Activated CD4-positive, alpha-beta T cell treated with anti-CD3 and anti-CD28 coated beads for 24 hours (primary cell): ENCODE measurements around the gene MLLT3.
"Not testable (repeated sequence)": the region's sequence is repeated elsewhere in the genome, so short reads cannot be mapped to it uniquely, and the experiment has no call there.

ENCODE experiments used
- DNase-seq, 2 donors: peaks; one replicate each; pipeline ENCODE4 v3.0.0-alpha.2; 2020; ENCODE audit warnings: low read depth in 2 of 2

MLLT3 gene

DNA sequence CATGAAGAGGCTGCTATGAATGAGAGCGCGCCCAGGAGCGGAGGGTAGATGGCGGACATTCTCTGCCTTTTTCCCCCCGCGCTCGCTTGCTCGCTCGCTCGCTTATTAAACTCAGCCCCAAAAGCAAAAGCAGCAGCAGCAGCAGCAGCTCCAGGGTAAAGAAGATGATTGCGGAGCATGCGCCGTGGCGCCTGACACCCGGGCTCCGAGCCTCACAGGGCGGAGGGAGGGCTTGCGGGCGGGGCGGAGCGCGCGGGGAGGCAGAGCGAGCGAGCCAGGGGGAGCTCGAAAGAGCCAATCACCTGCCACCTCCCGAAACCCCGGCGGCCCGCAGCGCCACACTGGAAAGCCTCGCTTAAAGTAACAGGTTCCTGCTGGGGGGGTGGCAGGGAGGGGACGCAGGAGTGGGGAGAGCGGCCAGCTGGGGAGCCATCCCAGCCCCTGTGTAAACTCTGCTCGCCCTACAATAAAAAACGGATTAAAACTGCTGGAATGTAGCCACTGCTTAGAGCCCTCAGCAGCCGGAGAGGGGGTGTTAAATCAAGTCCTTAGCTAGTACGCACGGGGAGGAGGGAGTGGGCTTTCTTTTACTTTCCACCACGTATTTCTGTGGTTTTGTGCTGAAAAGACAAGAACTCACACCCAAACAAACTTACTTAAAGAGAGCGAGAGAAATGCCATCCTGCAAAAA, at the start of gene MLLT3:
Gene MLLT3 (minus strand): TSS at position 170 of the 691 bp plus-strand sequence.
- peak; percentile 94 to 96 for DNase-seq

DNA sequence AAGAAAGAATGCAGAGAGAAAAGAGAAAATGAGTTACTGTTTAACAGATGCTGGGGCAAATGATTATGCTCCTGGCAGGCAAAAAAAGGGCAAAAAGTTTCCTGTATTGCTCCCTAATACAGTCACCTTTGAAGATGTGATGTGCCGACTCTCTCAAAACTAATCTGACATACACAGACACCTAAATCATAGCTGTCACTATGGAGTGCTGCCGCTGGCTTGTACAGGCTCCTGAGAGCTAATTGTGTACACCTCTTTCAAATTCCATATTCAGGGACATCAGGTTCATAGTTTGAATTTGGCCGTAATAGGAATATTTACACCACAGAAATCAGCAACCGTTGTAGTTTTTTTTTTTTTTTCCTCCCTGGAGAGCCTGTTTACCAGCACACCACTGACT, 49.3 kb upstream of the MLLT3 start:
- DNase-seq, result no peak

DNA sequence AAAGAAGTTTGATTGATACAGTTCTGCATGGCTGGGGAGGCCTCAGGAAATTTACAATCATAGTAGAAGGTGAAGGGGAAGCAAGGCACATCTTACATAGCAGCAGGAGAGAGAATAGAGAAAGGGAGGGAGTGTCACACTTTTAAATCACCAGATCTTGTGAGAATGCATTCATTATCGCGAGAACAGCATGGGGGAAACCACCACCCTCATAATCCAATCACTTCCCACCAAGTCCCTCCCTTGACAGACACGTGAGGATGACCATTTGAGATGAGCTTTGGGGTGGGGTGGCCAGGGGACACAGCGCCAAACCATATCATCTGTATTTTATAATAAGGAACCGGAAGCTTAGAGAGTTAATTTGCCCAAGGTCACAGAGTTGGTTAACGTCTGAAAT, 48.1 kb upstream of the MLLT3 start:
- no peak for DNase-seq

DNA sequence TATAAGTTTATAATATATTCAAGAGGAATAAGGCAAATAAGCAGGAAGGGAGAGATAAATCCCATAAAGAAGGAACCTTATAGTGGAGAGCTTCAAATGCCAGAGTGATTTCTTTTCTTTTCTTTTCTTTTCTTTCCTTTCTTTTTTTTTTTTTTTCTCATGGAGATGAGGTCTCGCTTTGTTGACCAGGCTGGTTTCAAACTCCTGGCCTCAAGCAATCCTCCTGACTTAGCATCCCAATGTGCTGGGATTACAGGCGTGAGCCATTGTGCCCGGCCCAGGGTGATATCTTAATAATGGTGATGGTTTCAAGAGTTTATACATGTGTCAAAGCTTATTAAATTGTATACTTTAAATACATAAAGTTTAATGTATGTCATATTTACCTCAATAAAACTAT, 42.2 kb upstream of the MLLT3 start:
- no peak for DNase-seq

DNA sequence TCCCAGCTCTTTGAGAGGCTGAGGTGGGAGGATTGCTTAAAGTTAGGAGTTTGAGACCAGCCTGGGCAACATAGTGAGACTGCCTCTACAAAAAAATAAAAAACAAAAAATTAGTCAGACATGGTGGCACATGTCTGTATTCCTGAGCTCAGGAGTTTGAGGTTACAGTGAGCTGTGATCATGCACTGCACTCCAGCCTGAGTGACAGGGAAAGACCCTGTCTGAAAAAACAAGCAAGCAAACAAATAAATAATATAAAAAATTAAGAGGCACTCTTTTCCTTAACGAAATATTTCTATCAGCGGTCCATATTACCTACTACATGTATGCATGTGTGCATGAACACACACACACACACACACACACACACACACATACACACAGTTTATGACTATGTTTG, 40.8 kb upstream of the MLLT3 start:
- DNase-seq, result no peak

DNA sequence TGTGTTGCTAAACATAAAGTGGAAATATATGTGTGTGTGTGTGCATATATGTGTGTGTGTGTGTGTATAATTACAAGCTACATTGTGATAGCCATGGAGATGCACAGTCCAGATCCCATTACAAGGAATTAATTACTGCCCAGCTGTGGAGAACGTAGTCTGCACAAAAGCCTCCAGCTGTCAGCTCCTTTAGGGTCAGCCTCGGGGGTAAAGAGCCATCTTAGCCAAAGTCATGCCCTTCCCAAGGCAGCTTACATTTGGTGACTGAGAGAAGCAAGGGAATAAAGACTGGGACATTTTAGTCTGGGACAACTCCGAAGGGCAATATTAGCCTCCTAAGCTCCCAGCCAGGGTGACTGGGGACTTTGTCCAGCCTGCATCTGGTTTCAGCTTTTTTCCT, 39.9 kb upstream of the MLLT3 start:
- no peak for DNase-seq

DNA sequence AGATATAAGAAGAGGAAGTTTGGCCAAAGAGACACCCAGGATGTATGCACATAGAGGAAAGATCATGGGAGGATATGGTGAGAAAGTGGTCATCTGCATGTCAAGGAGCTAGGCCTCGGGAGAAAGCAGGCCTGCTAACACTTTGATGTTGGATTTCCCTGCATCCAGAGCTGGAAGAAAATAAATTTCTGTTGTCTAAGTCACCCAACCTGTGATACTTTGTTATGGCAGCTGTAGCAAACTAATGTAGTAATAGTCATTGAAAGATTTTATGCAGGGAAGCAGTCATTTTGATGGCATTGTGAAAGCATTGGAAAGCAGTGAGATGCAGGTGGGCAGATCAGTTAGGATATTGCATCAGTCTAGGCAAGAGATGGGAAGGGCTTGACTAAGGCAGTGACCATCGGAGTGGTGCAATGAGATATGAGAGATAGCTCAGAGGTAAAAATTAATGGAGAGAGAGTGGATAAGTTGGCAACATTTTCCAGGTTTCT, 37.2 kb upstream of the MLLT3 start:
- DNase-seq, result no peak

DNA sequence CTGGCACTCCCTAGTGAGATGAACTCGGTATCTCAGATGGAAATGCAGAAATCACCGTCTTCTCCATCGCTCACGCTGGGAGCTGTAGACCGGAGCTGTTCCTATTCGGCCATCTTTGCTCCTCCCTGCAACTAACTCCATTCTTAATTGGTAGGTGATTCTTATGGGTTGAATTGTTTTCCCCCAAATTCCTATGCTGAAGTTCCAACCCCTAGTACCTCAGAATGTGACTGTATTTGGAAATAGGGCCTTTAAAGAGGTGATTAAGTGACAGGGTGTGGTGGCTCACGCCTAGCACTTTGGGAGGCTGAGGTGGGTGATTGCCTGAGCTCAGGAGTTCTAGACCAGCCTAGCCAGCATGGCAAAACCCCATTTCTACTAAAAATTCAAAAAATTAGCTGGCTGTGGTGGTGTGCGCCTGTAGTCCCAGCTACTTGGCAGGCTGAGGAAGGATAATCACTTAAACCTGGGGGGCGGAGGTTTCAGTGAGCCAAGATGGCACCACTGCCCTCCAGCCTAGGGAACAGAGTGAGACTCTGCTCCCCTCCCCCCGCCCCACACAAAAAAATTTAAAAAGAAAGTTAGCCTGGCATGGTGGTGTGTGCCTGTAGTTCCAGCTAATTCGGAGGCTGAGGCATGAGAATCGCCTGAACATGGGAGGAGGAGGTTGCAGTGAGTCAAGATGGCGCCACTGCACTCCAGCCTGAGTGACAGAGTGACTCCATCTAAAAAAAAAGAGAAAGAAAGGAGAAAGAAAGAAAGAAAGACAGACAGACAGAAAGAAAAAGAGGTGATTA, 36.6 kb upstream of the MLLT3 start:
- DNase-seq, result no peak

DNA sequence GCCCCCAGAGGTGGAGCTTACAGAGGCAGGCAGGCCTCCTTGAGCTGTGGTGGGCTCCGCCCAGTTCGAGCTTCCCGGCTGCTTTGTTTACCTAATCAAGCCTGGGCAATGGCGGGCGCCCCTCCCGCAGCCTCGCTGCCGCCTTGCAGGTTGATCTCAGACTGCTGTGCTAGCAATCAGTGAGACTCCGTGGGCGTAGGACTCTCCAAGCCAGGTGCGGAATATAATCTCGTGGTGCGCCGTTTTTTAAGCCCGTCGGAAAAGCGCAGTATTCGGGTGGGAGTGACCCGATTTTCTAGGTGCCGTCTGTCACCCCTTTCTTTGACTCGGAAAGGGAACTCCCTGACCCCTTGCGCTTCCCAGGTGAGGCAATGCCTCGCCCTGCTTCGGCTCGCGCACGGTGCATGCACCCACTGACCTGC, 36.0 kb upstream of the MLLT3 start:
- not testable (repeated sequence) for DNase-seq

DNA sequence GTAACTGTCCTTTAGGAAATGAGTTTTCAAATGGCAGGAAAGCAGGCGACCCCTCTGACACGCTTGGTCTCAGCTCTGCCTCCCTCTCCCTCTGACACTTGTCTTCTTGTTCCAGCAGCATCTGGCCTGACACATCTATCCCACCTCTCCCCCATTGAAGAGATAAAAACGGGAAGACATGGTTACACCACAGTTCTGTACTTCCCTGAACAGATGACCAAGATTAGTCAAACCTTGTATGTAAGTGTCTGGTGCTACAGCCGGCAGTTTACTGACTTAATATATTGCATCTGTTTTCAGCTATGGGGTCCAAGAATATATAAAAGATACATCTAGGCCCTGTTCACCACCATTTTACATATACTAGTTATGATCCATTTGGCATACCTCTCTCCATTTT, 29.6 kb upstream of the MLLT3 start:
- DNase-seq, result no peak

DNA sequence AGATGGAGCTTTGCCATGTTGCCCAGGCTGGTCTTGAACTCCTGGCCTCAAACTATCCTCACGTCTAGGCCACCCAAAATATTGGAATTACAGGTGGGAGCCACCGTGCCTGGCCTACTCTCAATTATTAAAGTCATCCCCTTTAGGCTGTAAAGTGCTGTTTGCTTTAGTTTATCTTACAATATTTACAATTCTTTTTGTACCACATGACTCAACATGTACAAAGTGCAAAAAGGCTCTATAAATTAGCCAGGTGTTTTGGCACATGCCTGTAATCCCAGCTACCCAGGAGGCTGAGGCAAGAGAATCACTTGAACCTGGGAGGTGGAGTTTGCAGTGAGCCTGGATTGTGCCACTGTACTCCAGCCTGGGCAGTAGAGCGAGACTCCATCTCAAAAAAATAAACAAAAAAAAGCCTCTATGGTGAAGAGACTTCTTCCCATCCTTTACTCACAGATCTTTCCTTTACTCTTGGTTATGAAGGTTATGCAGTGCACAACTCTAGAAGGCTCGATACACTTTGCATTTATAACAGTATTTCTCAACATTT, 28.5 kb upstream of the MLLT3 start:
- no peak for DNase-seq

DNA sequence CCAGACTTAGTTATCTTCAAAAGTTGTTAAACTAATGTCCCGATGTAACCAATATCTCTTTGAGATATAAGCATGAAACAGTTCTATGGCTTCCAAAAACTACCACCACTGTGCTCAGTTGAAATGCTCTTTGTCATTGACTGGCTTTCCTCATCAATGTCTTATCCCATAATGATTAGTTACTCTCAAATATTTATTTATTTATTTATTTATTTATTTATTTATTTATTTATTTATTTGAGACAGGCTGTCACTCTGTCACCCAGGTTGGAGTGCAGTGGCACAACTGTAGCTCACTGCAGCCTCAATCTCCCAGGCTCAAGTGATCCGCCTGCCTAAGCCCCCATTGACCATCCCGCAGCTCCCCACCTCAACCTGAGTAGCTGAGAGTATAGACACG, 28.0 kb upstream of the MLLT3 start:
- no peak for DNase-seq

DNA sequence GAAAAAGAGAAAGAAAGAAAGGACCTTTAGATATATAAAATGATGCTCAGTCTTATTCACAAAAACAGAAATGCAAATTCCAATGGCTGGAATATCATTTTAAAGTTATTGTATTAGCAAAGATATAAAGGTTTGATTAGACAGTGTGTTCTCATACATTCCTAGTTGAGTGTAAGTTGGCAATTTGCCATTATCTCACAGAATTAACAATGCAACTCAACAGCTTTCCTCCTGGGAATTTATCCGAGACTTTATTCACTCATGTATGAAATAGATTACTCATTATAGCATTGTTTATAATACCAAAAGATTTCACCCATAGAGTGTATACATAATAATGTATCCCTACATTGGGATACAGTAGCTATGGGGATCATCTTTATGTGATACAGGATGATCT, 27.1 kb upstream of the MLLT3 start:
- no peak for DNase-seq

DNA sequence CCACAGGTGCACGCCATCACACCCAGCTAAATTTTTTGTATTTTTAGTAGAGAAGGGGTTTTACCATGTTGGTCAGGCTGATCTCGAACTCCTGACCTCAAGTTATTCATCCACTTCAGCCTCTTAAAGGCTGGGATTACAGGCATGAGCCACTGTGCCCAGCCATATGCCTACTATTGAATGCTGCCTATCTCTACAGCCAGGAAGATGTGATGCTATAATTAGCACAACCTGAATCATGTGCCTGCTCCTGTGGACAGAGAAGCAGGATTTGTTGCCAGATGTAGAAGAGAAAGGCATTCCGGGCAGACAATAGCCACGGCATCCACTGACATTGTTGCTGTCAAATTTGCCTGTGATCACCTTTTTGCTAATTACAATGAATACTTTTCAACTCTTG, 24.4 kb upstream of the MLLT3 start:
- no peak for DNase-seq

DNA sequence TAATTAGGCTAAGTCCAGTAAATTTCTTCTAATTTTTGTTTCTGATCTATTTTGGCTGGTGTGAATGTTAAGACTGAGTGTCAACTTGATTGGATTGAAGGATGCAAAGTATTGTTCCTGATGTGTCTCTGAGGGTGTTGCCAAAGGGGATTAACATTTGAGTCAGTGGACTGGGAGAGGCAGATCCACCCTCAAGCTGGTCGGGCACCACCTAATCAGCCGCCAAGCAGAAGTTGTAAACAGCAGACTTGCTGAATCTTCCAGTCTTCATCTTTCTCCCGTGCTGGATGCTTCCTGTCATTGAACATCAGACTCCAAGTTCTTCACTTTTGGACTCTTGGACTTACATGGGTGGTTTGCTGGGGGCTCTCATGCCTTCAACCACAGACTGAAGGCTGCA, 21.4 kb upstream of the MLLT3 start:
- no peak for DNase-seq

DNA sequence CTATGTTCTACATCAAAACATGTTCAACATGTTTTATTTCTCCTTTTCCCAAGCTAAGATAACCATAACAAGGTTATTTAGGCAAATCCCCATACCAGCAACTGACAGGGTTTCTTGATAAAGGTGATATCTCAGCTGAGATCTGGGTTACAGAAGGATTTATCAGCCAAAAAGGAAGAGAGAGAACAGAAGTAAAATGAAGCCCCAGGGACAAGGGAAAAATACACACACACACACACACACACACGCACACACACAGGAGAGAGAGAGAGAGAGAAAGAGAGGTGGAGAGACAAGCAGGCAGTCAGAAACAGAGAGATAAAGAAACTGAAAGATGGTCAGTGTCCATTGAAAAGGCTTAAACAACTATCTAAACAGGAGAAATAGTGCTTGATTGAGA, 19.7 kb upstream of the MLLT3 start:
- DNase-seq, result no peak

DNA sequence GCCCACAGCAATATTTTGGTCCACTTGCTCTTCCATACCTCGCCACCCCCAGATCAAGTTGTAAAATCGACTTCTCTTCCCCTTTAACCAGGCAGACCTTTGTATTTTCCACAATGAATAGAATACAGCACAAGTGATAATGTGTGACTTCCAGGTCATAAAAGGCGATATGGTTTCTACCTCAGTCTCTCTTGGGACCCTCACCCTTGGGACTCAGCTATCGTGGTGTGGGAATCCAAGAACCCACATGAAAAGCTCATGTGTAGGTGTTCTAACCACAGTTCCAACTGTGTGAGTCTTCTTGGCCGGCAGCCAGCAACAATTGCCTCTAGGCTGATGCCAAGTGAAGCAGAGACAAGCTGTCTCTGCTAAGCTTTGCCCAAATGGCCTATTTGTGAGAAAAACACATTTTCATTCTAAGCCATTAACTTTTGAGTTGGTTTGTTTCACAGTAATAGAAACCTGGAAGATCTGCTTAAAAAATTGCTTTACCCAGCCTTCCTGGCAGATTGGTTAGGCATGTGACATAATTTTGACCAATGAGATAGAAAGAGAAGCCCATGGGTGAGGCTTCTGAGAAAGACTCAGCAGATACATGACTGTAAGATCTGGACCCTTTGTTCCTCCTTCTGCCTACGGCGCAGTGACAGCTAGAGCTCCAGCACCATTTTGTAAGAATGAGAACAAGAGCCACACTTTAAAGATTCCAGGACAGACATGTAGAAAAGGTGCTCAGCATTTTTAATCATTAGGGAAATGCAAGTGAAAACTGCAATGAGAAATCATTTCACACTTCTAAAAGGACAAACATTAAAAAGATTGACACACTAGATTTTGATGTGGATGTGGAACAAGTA, 18.3 kb upstream of the MLLT3 start:
- peak; percentile 65 to 69 for DNase-seq

DNA sequence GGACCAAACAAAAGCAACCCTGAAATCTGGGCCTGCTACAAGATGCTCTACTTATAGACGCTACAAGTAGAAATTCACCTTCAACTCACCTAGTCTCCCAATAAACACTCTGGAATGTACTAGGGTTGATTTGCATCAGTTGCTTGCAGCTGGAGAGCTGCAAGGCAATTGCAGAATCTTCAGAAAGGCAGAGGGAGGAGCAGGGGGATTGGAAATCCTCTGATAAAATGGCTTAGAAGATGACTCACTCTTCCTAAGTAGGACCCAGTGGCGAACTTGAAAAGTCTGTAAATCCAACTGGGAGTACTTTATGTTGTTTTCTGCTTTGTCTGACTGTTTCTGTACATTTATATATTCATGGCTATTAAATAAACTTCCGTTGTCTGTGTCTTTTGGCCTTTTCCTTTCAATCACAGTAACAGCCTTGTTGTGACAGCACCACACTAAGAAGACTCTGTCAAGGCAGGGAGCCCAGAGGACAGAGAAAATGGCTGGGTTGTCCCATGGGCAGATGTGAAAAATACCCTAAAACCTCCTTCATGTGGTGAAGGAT, 14.7 kb upstream of the MLLT3 start:
- no peak for DNase-seq

DNA sequence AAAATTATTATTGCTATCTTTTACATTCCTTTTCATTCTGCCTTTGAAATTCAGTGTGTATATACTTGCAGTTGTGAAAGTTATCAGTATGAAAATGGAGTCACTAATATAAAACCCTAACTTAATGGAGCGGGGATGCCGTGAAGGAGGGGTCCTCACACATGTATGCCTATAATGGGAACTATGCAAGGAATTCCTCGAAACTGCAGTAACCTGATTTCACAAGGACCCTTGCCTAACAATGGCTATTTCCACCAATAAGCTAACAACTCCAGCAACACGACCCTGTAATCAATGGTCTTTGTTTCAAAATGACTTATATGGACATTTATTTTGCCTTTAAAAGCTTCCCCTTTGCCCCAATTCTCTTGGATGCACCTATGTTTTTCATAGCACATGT, 12.6 kb upstream of the MLLT3 start:
- no peak for DNase-seq

DNA sequence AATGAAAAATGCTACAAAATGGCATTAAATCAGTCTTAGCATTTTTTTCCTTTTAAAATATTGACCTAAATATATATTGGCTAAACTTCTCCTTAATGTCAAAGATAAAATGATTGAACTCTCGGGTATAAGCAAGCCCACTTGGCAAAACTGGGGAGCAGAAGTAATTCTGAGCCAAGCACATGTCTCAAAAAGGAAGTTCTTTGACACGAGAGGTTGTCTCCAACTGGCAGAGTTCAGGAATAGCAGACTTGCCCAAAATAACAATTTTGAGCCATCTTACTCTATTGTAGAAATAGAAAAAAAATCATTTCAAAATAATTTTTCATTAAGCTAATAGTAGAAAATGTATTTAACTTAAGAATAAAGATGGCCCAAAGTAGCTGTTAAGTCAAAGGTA, 10.4 kb upstream of the MLLT3 start:
- DNase-seq, result no peak

DNA sequence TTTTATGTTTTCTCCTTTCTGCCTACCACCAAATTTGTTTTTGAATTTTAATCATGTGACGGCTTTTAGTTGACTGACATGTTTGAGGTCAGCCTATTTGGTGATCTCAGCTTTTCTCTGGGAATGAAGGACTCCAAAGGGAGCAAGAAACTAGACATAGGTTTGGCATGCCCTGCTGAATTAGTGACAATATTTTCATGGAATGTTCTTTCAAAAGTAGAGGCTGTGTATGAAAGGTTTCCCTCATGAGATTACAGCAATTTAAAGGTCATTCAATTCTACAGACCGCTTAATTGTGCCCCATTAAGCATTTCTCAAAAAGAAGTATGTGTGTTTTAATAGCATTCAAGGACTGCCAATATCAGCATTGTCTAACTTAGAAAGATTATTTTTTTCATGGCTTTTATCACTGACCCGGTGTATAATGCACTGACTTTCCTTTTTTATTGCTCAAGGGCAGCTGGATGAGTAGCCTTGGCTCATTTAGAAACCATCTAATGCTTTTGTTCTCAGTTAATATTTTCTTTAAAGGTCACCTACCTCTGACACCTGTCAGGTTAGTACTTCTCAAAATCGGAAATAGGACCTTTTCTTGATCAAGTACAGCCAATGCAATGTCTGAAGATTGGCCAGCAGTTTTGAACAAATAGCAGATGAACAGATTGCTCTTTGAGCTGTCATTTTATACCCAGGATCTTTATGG, 8.1 kb upstream of the MLLT3 start:
- no peak for DNase-seq
